NCI-H345 (cell line): Measurements from ENCODE around the gene PPIF.

Experiments
- DNase-seq: peaks from one replicate; lab custom pipeline; 2025; lab: John Stamatoyannopoulos, UW

The PPIF gene

GRCh38 chr10:79349072-79349491, 1.8 kb downstream of the PPIF start:
- DNase-seq: no peak

- no peak for DNase-seq
Measured at GRCh38 chr10:79349766-79350406, 2.6 kb downstream of the PPIF start.

GRCh38 chr10:79350407-79351154, 3.3 kb downstream of the PPIF start:
- no peak for DNase-seq

- no peak for DNase-seq
Measured at GRCh38 chr10:79351332-79351731, 4.1 kb downstream of the PPIF start.

- DNase-seq: no peak
Measured at GRCh38 chr10:79352035-79352877, 5.0 kb downstream of the PPIF start.

- no peak for DNase-seq
Measured at GRCh38 chr10:79353000-79353406, 5.7 kb downstream of the PPIF start.

GRCh38 chr10:79353726-79354125, 6.5 kb downstream of the PPIF start:
- DNase-seq: no peak

GRCh38 chr10:79354141-79354540, 6.9 kb downstream of the PPIF start:
- no peak for DNase-seq

GRCh38 chr10:79354615-79355014, 7.3 kb downstream of the PPIF start:
- DNase-seq: no peak

GRCh38 chr10:79355420-79356017, 8.2 kb downstream of the PPIF start:
- no peak for DNase-seq

- DNase-seq: no peak
Measured at GRCh38 chr10:79356104-79356503, 8.8 kb downstream of the PPIF start.

GRCh38 chr10:79357180-79357579, 9.9 kb downstream of the PPIF start:
- no peak for DNase-seq

GRCh38 chr10:79358811-79359210, 11.5 kb downstream of the PPIF start:
- no peak for DNase-seq

GRCh38 chr10:79359816-79360498, 12.7 kb downstream of the PPIF start:
- no peak for DNase-seq

GRCh38 chr10:79360499-79361342, 13.5 kb downstream of the PPIF start:
- no peak for DNase-seq

GRCh38 chr10:79361726-79362397, 14.6 kb downstream of the PPIF start:
- DNase-seq: no peak

GRCh38 chr10:79367426-79368189, 20.3 kb downstream of the PPIF start:
- DNase-seq: no peak

- no peak for DNase-seq
Measured at GRCh38 chr10:79372871-79373270, 25.6 kb downstream of the PPIF start.
